Measurements from ENCODE around the gene SMARCA2.

Gene SMARCA2

GRCh38 chr9:2018764-2019558 lies 3.8 kb downstream of the SMARCA2 start:
- peak overlapping the region; percentile 85; the same call in 1 of the 2 replicates for H3K9ac ChIP-seq
- H2AFZ ChIP-seq (ENCODE audit: low read depth) = no peak overlapping the region
- H3K79me2 ChIP-seq (ENCODE audit: insufficient read depth, low read depth) = peaks cover 85% of the 10 kb centered on the region
- TF ChIP-seq CTCF (conservative IDR thresholded peaks at IDR 0.05; ENCODE audit: low read depth, low read length) = no peak
- no peaks in the 10 kb centered on the region for H3K27me3 ChIP-seq (ENCODE audit: insufficient read depth, low read depth)
- peak overlapping the region; percentile 82 for H3K4me2 ChIP-seq
- H3K27ac ChIP-seq = peak overlapping the region; percentile 93; the same call in 1 of the 2 replicates
- H3K4me1 ChIP-seq (ENCODE audit: low read depth, poor library complexity, severe bottlenecking) = peaks cover 56% of the 10 kb centered on the region
- H3K4me3 ChIP-seq (IDR thresholded peaks at IDR 0.05; ENCODE audit: insufficient read depth, low read depth, low read length) = no peak overlapping the region
- peaks cover 17% of the 10 kb centered on the region for H4K20me1 ChIP-seq (ENCODE audit: insufficient read depth)
- no peaks in the 10 kb centered on the region for H3K36me3 ChIP-seq (ENCODE audit: insufficient read depth)

- H3K4me2 ChIP-seq = peak overlapping the region; percentile 82
- H4K20me1 ChIP-seq (ENCODE audit: insufficient read depth) = peaks cover 20% of the 10 kb centered on the region
- H3K36me3 ChIP-seq (ENCODE audit: insufficient read depth) = no peaks in the 10 kb centered on the region
- no peaks in the 10 kb centered on the region for H3K27me3 ChIP-seq (ENCODE audit: insufficient read depth, low read depth)
- H3K27ac ChIP-seq = peak overlapping the region; percentile 93; the same call in 1 of the 2 replicates
- peak overlapping the region; percentile 85; the same call in 1 of the 2 replicates for H3K9ac ChIP-seq
- TF ChIP-seq CTCF (conservative IDR thresholded peaks at IDR 0.05; ENCODE audit: low read depth, low read length) = no peak
- peaks cover 63% of the 10 kb centered on the region for H3K4me1 ChIP-seq (ENCODE audit: low read depth, poor library complexity, severe bottlenecking)
- H3K79me2 ChIP-seq (ENCODE audit: insufficient read depth, low read depth) = peaks cover 93% of the 10 kb centered on the region
- H3K4me3 ChIP-seq (IDR thresholded peaks at IDR 0.05; ENCODE audit: insufficient read depth, low read depth, low read length) = no peak overlapping the region
- no peak overlapping the region for H2AFZ ChIP-seq (ENCODE audit: low read depth)
Observed at GRCh38 chr9:2019723-2020122, 4.6 kb downstream of the SMARCA2 start.

- Histone ChIP-seq H3K79me2 (ENCODE audit: insufficient read depth, low read depth) (peaks cover 100% of the 10 kb centered on the region), H3K4me1 (ENCODE audit: low read depth, poor library complexity, severe bottlenecking) (peaks cover 83% of the 10 kb centered on the region), H3K27me3 (ENCODE audit: insufficient read depth, low read depth) (no peaks in the 10 kb centered on the region), H3K4me3 (IDR thresholded peaks at IDR 0.05; ENCODE audit: insufficient read depth, low read depth, low read length) (no peak overlapping the region), H4K20me1 (ENCODE audit: insufficient read depth) (peaks cover 31% of the 10 kb centered on the region), H3K4me2 (peak overlapping the region; percentile 82), H2AFZ (ENCODE audit: low read depth) (no peak overlapping the region), H3K27ac (no peak overlapping the region), H3K9ac (no peak overlapping the region), H3K36me3 (ENCODE audit: insufficient read depth) (no peaks in the 10 kb centered on the region)
- no peak for TF ChIP-seq CTCF (conservative IDR thresholded peaks at IDR 0.05; ENCODE audit: low read depth, low read length)
Observed at GRCh38 chr9:2021731-2022130, 6.6 kb downstream of the SMARCA2 start.

- peaks cover 36% of the 10 kb centered on the region for H4K20me1 ChIP-seq (ENCODE audit: insufficient read depth)
- no peak overlapping the region for H3K4me3 ChIP-seq (IDR thresholded peaks at IDR 0.05; ENCODE audit: insufficient read depth, low read depth, low read length)
- no peaks in the 10 kb centered on the region for H3K36me3 ChIP-seq (ENCODE audit: insufficient read depth)
- H2AFZ ChIP-seq (ENCODE audit: low read depth) = no peak overlapping the region
- no peaks in the 10 kb centered on the region for H3K27me3 ChIP-seq (ENCODE audit: insufficient read depth, low read depth)
- H3K4me2 ChIP-seq = peak overlapping the region; percentile 31
- H3K4me1 ChIP-seq (ENCODE audit: low read depth, poor library complexity, severe bottlenecking) = peaks cover 92% of the 10 kb centered on the region
- no peak for TF ChIP-seq CTCF (conservative IDR thresholded peaks at IDR 0.05; ENCODE audit: low read depth, low read length)
- no peak overlapping the region for H3K9ac ChIP-seq
- peaks cover 100% of the 10 kb centered on the region for H3K79me2 ChIP-seq (ENCODE audit: insufficient read depth, low read depth)
- no peak overlapping the region for H3K27ac ChIP-seq
Observed at GRCh38 chr9:2022560-2022959, 7.4 kb downstream of the SMARCA2 start.
